Tibial nerve (tissue), 4 donors: ENCODE data around the gene GLS. TPM values are rescaled to one million over a fixed set of nuclear protein-coding genes. Genes with fewer than 3 reads are reported as not detected.

Source experiments
- DNase-seq, 2 donors: peaks; one replicate each; pipeline ENCODE4 v3.0.0-alpha.2; 2019; ENCODE audit warnings: low spot score in 2 of 2
- H3K27ac ChIP-seq, 4 donors: fragments of 200-600 bp; sonication (generic) in 3 of 4; one replicate each; pipeline ENCODE4 v1.5.1; 2017 to 2019; ENCODE audit warnings: mild to moderate bottlenecking in 1 of 4
- H3K27me3 ChIP-seq, 2 donors: fragments of 200-600 bp; sonication (generic) in 1 of 2; one replicate each; pipeline versions ENCODE4 v1.5.1 to v1.6.0; 2017 to 2019
- H3K36me3 ChIP-seq, 3 donors: fragments of 200-600 bp; sonication (generic); one replicate each; pipeline ENCODE4 v1.5.1; 2018 to 2019
- H3K4me1 ChIP-seq, 4 donors: fragments of 200-600 bp; sonication (generic) in 3 of 4; one replicate each; pipeline ENCODE4 v1.5.1; 2017 to 2019
- H3K4me3 ChIP-seq, 4 donors: fragments of 200-600 bp; sonication (generic) in 3 of 4; one replicate each; pipeline ENCODE4 v1.5.1; 2017 to 2019; ENCODE audit warnings: mild to moderate bottlenecking in 1 of 4, moderate library complexity in 1 of 4
- H3K9me3 ChIP-seq, 4 donors: fragments of 200-600 bp; sonication (generic) in 3 of 4; one replicate each; pipeline ENCODE4 v1.5.1; 2017 to 2019
- CTCF ChIP-seq, 5 experiments: fragments of 200-600 bp in 3 of 5; fragments of 450-650 bp in 2 of 5; sonication (generic) in 3 of 5; IDR thresholded peaks; one replicate each; pipeline ENCODE4 v1.5.1; 2016 to 2019; ENCODE audit warnings: antibody characterized with exemption in 5 of 5, mild to moderate bottlenecking in 3 of 5, moderate library complexity in 2 of 5
- EP300 ChIP-seq, 2 donors: sonication (generic); formaldehyde crosslinking; IDR thresholded peaks; one replicate each; pipeline ENCODE4 v1.6.1; 2017; ENCODE audit warnings: antibody characterized with exemption in 2 of 2, mild to moderate bottlenecking in 1 of 2
- POLR2A ChIP-seq, 2 donors: fragments of 450-650 bp; IDR thresholded peaks; one replicate each; pipeline ENCODE4 v1.6.1; 2017; ENCODE audit warnings: antibody characterized with exemption in 2 of 2, mild to moderate bottlenecking in 2 of 2, moderate library complexity in 2 of 2
- WGBS, 2 donors: methylation state at CpG; one replicate each; pipeline ENCODE4 v1.1.5; 2018; 5-methylcytosine and 5-hydroxymethylcytosine counted together
- total RNA-seq, 4 donors: library from RNA; depleted of rRNA; stranded (reverse); fragments of >200 nt; gene quantifications; one replicate each; pipeline ENCODE4 v1.1.0, GENCODE V29; 2016

The GLS gene
- total RNA-seq, 4 donors from 2014 or later, result 106 to 164 (median 145) TPM

DNA sequence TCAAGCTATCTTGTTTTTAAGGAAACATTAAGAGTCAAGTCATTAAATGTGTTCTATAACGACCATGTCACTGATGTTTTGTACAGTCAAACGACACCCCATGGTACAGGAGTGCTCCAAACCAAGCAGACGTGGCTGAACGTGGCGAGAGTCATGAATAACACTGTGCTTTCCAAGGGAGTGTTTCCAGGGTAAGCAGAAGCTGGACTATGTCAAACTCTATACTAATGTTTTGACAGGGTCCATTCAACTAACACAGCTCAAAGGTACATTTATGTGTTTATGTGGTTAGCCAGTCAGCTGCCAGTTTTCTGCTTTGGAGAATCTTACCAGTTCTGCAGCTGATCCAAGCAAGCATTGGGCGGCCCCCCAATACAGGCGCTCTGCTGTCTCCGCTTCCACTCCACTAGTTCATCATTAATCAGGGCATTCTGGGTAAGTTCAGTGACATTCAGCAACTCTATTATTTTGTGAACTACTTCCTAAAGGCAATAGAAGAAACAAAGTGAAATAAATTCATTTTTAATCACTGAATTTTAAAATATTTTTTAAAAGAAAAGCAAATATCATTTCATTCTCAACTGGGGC, 117.0 kb downstream of the GLS start:
- Histone ChIP-seq H3K9me3 (no peaks in the 10 kb centered on the region), H3K36me3 (peaks cover 0 to 100% (median 35%) of the 10 kb centered on the region in 3 donors), H3K27me3 (no peaks in the 10 kb centered on the region), H3K4me1 (no peaks in the 10 kb centered on the region), H3K27ac (no peak overlapping the region), H3K4me3 (no peak overlapping the region)
- no peak for DNase-seq
- TF ChIP-seq CTCF (IDR thresholded peaks at IDR 0.05) (no peak), EP300 (IDR thresholded peaks at IDR 0.05) (no peak), POLR2A (IDR thresholded peaks at IDR 0.05) (no peak)
- 82 to 86% methylated on average over 8 of the region's 8 CpGs for whole genome bisulfite sequencing, 2 donors

DNA sequence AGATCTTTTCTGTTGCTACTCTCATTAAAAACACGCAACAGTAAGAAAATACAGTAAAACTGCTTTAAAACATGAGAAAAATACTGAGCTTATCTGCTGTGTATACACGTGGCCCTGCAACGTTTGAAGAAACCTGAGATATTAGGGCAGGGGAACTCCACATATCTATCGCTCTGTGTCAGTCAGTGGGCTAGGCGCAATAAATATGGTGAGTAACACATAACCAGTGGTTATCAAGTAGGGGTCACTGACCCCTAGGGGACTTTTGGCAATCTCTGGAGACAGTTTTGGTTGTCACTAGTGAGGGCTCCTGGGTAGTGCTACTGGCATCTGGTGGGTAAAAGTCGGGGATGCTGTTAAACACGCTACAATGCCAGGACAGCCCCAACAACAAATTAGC, 118.4 kb downstream of the GLS start:
- H3K4me1 ChIP-seq, result no peaks in the 10 kb centered on the region
- no peak overlapping the region for H3K27ac ChIP-seq
- 91% methylated on average over 7 of the region's 7 CpGs for WGBS, 2 donors
- no peaks in the 10 kb centered on the region for H3K27me3 ChIP-seq
- no peak overlapping the region for H3K4me3 ChIP-seq
- no peak for DNase-seq
- peaks cover 2 to 100% (median 28%) of the 10 kb centered on the region in 3 donors for H3K36me3 ChIP-seq
- no peaks in the 10 kb centered on the region for H3K9me3 ChIP-seq
- TF ChIP-seq EP300 (IDR thresholded peaks at IDR 0.05) (no peak), CTCF (IDR thresholded peaks at IDR 0.05) (no peak), POLR2A (IDR thresholded peaks at IDR 0.05) (no peak)

DNA sequence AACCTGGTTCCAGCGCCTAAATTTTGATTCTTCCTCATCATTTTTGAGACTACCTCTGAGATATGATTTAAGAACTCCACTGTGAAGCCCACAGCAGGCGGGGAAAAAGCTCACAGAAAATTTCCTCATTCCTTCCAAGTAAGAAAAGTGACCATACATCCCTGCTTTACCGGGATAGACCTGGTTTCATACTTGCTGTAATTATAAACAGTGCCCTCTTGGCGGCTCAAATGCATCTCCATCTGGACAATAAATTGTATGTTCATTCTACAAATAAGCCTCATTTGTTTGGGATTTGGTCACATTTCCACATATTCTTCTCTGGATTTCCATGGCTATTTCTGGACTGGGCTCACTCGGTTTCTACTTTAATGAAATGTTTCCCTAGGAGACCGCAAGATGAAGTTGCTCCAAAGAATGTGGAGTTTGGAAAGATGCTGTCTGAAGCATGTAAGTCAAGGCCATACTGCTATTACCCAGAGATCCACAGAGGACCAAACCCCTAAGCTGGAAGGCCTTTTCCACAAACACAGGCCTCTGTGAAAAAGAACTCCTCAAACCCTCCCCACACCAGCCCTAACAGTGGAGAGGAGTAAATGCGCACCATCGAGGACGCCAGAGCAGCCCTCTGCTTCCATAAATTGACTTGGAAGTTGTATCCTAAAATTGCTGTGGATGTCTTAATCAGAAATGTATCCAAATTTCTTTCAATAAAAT, 119.5 kb downstream of the GLS start:
- Histone ChIP-seq H3K4me1 (no peaks in the 10 kb centered on the region), H3K27me3 (no peaks in the 10 kb centered on the region), H3K4me3 (no peak overlapping the region), H3K36me3 (peaks cover 2 to 100% (median 27%) of the 10 kb centered on the region in 3 donors), H3K9me3 (no peaks in the 10 kb centered on the region), H3K27ac (no peak overlapping the region)
- TF ChIP-seq EP300 (IDR thresholded peaks at IDR 0.05), result no peak
- TF ChIP-seq POLR2A (IDR thresholded peaks at IDR 0.05), result no peak
- TF ChIP-seq CTCF (IDR thresholded peaks at IDR 0.05), result no peak
- WGBS, 2 donors, result 82 to 83% methylated on average over 9 of the region's 9 CpGs
- DNase-seq, result no peak

DNA sequence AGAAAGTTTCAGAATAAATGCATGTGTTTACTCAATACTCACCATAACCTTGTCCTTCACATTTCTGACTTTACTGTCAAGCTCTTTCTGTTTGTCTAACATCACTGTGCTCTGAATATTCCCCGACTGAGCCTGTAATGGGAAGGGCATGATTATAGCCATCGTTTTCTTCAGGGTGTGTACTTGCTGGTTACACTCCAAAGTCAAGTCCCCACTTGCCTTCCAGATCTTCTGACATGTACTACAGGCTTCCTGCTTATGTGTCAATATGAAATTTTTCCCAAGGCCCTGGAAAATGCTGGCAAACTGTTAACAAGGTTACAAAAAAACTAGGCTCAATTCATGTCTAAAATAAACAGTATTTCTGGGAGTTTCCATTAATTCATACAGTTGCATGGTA, 120.4 kb downstream of the GLS start:
- no peak for DNase-seq
- TF ChIP-seq CTCF (IDR thresholded peaks at IDR 0.05) (no peak), EP300 (IDR thresholded peaks at IDR 0.05) (no peak), POLR2A (IDR thresholded peaks at IDR 0.05) (no peak)
- H3K9me3 ChIP-seq, result no peaks in the 10 kb centered on the region
- no peak overlapping the region for H3K4me3 ChIP-seq
- WGBS, 2 donors, result 53 to 67% methylated on average over 2 of the region's 2 CpGs
- no peaks in the 10 kb centered on the region for H3K27me3 ChIP-seq
- H3K36me3 ChIP-seq, result peaks cover 2 to 100% (median 21%) of the 10 kb centered on the region in 3 donors
- no peak overlapping the region for H3K27ac ChIP-seq
- H3K4me1 ChIP-seq, result no peaks in the 10 kb centered on the region

- H3K27ac ChIP-seq, result no peak overlapping the region
- TF ChIP-seq EP300 (IDR thresholded peaks at IDR 0.05) (no peak), POLR2A (IDR thresholded peaks at IDR 0.05) (no peak), CTCF (IDR thresholded peaks at IDR 0.05) (no peak)
- no peaks in the 10 kb centered on the region for H3K9me3 ChIP-seq
- H3K36me3 ChIP-seq, result peaks cover 2 to 100% (median 26%) of the 10 kb centered on the region in 3 donors
- DNase-seq, result no peak
- H3K27me3 ChIP-seq, result no peaks in the 10 kb centered on the region
- H3K4me1 ChIP-seq, result no peaks in the 10 kb centered on the region
- H3K4me3 ChIP-seq, result no peak overlapping the region
- WGBS, 2 donors, result 85 to 86% methylated on average over 3 of the region's 3 CpGs
Observed at GRCh38 chr2:191001624-191002023, 121.0 kb downstream of the GLS start.
